ENCODE measurements around the gene CSMD2. TPM values are rescaled to one million over a fixed set of nuclear protein-coding genes. Genes with fewer than 3 reads are reported as not detected.

The CSMD2 gene
- total and polyA plus RNA-seq, 12 donors = 0.35 to 5.1 (median 1.5) TPM

DNA sequence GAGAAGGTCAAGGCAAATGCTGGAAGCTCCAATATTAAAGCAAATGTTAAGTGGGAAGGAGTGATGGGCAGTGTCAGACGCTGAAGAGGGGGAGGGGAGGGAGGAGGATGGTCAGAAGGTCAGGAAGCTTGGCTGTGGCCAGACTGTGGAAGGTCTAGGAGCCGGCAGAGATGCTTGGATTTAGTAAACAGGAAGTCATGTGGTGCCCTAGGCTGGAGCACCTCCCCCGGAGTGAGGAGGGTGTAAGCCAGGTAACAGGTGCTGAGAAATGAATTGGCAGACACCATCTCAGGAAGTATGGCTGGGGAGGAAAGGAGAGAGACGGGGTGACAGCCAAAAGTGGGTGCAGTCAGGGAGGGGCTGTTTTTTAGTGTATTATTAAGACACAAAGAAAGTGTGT, 17.7 kb downstream of the CSMD2 start:
- no peak for TF ChIP-seq POLR2A (IDR thresholded peaks at IDR 0.05)
- DNase-seq = no peak
- no peaks in the 10 kb centered on the region for H3K36me3 ChIP-seq (replicated peaks in 1 of 2)
- intact Hi-C loops (cut with DNase I) = no loop called here
- no peaks in the 10 kb centered on the region for H3K4me1 ChIP-seq (replicated peaks in 1 of 2)
- 28 to 33% (median 30%) methylated on average over 4 of the region's 4 CpGs for WGBS, 4 donors
- no peak overlapping the region for H3K27ac ChIP-seq
- H3K27me3 ChIP-seq = no peaks in the 10 kb centered on the region
- no peaks in the 10 kb centered on the region for H3K9me3 ChIP-seq (replicated peaks in 1 of 3)
- no peak overlapping the region for H3K4me3 ChIP-seq

DNA sequence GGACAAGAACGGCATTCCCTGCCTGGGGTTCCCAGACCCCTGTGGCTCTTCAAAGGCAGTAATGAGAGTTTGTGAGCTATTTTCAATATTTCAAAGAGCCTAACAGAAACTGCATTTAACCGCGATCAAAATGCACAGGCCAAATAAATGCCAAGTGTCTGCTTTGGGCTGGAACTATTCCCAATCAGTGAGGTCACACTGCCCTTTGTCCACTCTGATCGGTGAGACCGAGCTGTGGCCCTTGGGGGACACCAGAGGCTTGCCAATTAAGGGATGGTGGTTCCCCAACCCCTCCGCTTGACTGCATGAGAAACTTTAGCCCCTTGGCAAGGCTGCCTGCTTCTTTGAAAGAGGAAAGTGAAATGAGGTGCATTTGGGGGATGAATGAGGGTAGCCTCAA, 20.3 kb downstream of the CSMD2 start:
- no peak for DNase-seq
- Histone ChIP-seq H3K27me3 (no peaks in the 10 kb centered on the region), H3K36me3 (replicated peaks in 1 of 2) (no peaks in the 10 kb centered on the region), H3K4me1 (replicated peaks in 1 of 2) (no peaks in the 10 kb centered on the region), H3K4me3 (no peak overlapping the region), H3K9me3 (replicated peaks in 1 of 3) (no peaks in the 10 kb centered on the region), H3K27ac (no peak overlapping the region)
- intact Hi-C loops (cut with DNase I) = no loop called here
- WGBS, 4 donors = 84 to 91% (median 88%) methylated on average over 6 of the region's 6 CpGs
- TF ChIP-seq, protein P1, sequence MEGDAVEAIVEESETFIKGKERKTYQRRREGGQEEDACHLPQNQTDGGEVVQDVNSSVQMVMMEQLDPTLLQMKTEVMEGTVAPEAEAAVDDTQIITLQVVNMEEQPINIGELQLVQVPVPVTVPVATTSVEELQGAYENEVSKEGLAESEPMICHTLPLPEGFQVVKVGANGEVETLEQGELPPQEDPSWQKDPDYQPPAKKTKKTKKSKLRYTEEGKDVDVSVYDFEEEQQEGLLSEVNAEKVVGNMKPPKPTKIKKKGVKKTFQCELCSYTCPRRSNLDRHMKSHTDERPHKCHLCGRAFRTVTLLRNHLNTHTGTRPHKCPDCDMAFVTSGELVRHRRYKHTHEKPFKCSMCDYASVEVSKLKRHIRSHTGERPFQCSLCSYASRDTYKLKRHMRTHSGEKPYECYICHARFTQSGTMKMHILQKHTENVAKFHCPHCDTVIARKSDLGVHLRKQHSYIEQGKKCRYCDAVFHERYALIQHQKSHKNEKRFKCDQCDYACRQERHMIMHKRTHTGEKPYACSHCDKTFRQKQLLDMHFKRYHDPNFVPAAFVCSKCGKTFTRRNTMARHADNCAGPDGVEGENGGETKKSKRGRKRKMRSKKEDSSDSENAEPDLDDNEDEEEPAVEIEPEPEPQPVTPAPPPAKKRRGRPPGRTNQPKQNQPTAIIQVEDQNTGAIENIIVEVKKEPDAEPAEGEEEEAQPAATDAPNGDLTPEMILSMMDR (IDR thresholded peaks at IDR 0.05) = no peak
- TF ChIP-seq POLR2A (IDR thresholded peaks at IDR 0.05) = no peak

- DNase-seq = no peak
- TF ChIP-seq, protein P1 (IDR thresholded peaks at IDR 0.05) = no peak
- no peak for TF ChIP-seq POLR2A (IDR thresholded peaks at IDR 0.05)
- no peaks in the 10 kb centered on the region for H3K9me3 ChIP-seq (replicated peaks in 1 of 3)
- H3K36me3 ChIP-seq (replicated peaks in 1 of 2) = no peaks in the 10 kb centered on the region
- no peaks in the 10 kb centered on the region for H3K27me3 ChIP-seq
- H3K27ac ChIP-seq = no peak overlapping the region
- intact Hi-C loops (cut with DNase I) = no loop called here
- whole genome bisulfite sequencing, 4 donors = 88 to 98% (median 92%) methylated on average over 2 of the region's 2 CpGs
- no peak overlapping the region for H3K4me3 ChIP-seq
- no peaks in the 10 kb centered on the region for H3K4me1 ChIP-seq (replicated peaks in 1 of 2)
These were observed 21.1 kb downstream of the CSMD2 start for GRCh38 chr1:34143975-34144374.

GRCh38 chr1:34140011-34140676, 24.9 kb downstream of the CSMD2 start:
- Histone ChIP-seq H3K36me3 (replicated peaks in 1 of 2) (no peaks in the 10 kb centered on the region), H3K9me3 (replicated peaks in 1 of 3) (no peaks in the 10 kb centered on the region), H3K27ac (no peak overlapping the region), H3K4me3 (no peak overlapping the region), H3K27me3 (no peaks in the 10 kb centered on the region), H3K4me1 (replicated peaks in 1 of 2) (no peaks in the 10 kb centered on the region)
- intact Hi-C loops (cut with DNase I) = no loop called here
- no peak for TF ChIP-seq POLR2A (IDR thresholded peaks at IDR 0.05)
- TF ChIP-seq, protein P1 (IDR thresholded peaks at IDR 0.05) = no peak
- 58 to 78% (median 66%) methylated on average over 7 of the region's 7 CpGs for WGBS, 4 donors
- DNase-seq = no peak

GRCh38 chr1:34137411-34137810, 27.6 kb downstream of the CSMD2 start:
- H3K27ac ChIP-seq = no peak overlapping the region
- H3K4me1 ChIP-seq (replicated peaks in 1 of 2) = no peaks in the 10 kb centered on the region
- no peaks in the 10 kb centered on the region for H3K36me3 ChIP-seq (replicated peaks in 1 of 2)
- intact Hi-C loops (cut with DNase I) = no loop called here
- DNase-seq = no peak
- WGBS, 4 donors = 89 to 93% (median 91%) methylated on average over 3 of the region's 3 CpGs
- no peaks in the 10 kb centered on the region for H3K27me3 ChIP-seq
- no peak overlapping the region for H3K4me3 ChIP-seq
- no peaks in the 10 kb centered on the region for H3K9me3 ChIP-seq (replicated peaks in 1 of 3)
- TF ChIP-seq, protein P1 (IDR thresholded peaks at IDR 0.05) = no peak
- TF ChIP-seq POLR2A (IDR thresholded peaks at IDR 0.05) = no peak
